HepG2 (cell line): ENCODE results near the gene PBX4. TPM values are rescaled to one million over a fixed set of nuclear protein-coding genes. Genes with fewer than 3 reads are reported as not detected.

ENCODE experiments used
- ATAC-seq: fragments of 200-7000 bp; cut with Tn5 transposase; 3 replicates; pipeline ENCODE4 v1.9.1; 2020; ENCODE audit warnings: mild to moderate bottlenecking, moderate library complexity
- BruUV-seq: library from RNA; stranded (reverse); fragments of 400-500 nt; replicated peaks from 2 replicates; lab custom pipeline; 2021; lab: Mats Ljungman, UMichigan
- CTCF ChIA-PET: fragments of 300-600 bp; formaldehyde crosslinking; extraction: SDS; loops from one replicate; lab custom pipeline; 2021; ENCODE audit warnings: low total read pairs, inconsistent platforms, low intra/inter-chr PET ratio; lab: Yijun Ruan, JAX
- POLR2A ChIA-PET: fragments of 350-600 bp; sonication (Branson Sonifier 250); formaldehyde crosslinking; loops from one replicate; lab custom pipeline; 2020; ENCODE audit warnings: antibody characterized with exemption, inconsistent platforms; lab: Yijun Ruan, JAX
- DNase-seq: peaks from one replicate; pipeline ENCODE4 v3.0.0-alpha.2; 2015; ENCODE audit warnings: low spot score
- FAIRE-seq: peaks from 3 replicates; lab custom pipeline; 2011; peaks lifted over from hg19 to GRCh38; lab: Jason Lieb, UNC
- H2AFZ ChIP-seq: one replicate; pipeline ENCODE4 v1.6.1; 2011; ENCODE audit warnings: low read length, inconsistent platforms
- H3K27ac ChIP-seq: fragments of 300-600 bp; 3 replicates; pipeline ENCODE4 v1.8.0; 2011; ENCODE audit warnings: mixed run types, mild to moderate bottlenecking, mixed read lengths, low read length, inconsistent platforms; ENCODE audit not compliant: insufficient read depth; ENCODE audit errors: extremely low read length
- H3K27me3 ChIP-seq, 2 experiments: fragments of 200-600 bp in 1 of 2; 2 replicates in 1 of 2; 3 replicates in 1 of 2; pipeline versions ENCODE4 v1.6.0 to v1.8.0; 2011; ENCODE audit warnings: low read length in 2 of 2, mild to moderate bottlenecking in 2 of 2, moderate library complexity in 2 of 2, inconsistent platforms in 1 of 2; ENCODE audit not compliant: insufficient read depth in 2 of 2, control insufficient read depth in 1 of 2
- H3K36me3 ChIP-seq, 2 experiments: fragments of 200-600 bp in 1 of 2; replicated peaks in 1 of 2; 2 replicates in 1 of 2; 3 replicates in 1 of 2; pipeline versions ENCODE4 v1.5.1 to v1.8.0; 2011; ENCODE audit warnings: low read length in 2 of 2, inconsistent platforms in 1 of 2; ENCODE audit not compliant: insufficient read depth in 2 of 2, control insufficient read depth in 1 of 2
- H3K4me1 ChIP-seq: 2 replicates; pipeline ENCODE4 v1.5.1; 2012; ENCODE audit warnings: low read length, inconsistent platforms; ENCODE audit not compliant: insufficient read depth
- H3K4me2 ChIP-seq: 2 replicates; pipeline ENCODE4 v1.6.0; 2011; ENCODE audit warnings: low read depth, low read length, inconsistent platforms
- H3K4me3 ChIP-seq, 3 experiments: fragments of 200-600 bp in 1 of 3; sonication (generic), shearing (Covaris generic) in 1 of 3; replicated peaks in 1 of 3; 2 replicates each; pipeline ENCODE4 v1.5.1; 2011 to 2016; ENCODE audit warnings: low read length in 3 of 3, inconsistent platforms in 2 of 3, low read depth in 2 of 3, mild to moderate bottlenecking in 2 of 3, control low read depth in 1 of 3, mixed read lengths in 1 of 3; ENCODE audit not compliant: insufficient read depth in 1 of 3
- H3K79me2 ChIP-seq: one replicate; pipeline ENCODE4 v1.6.1; 2011; ENCODE audit warnings: low read length, inconsistent platforms; ENCODE audit not compliant: insufficient read depth
- H3K9ac ChIP-seq: 2 replicates; pipeline ENCODE4 v1.6.0; 2011; ENCODE audit warnings: mild to moderate bottlenecking, low read depth, low read length, inconsistent platforms; ENCODE audit not compliant: insufficient read depth
- H3K9me3 ChIP-seq: 2 replicates; pipeline ENCODE4 v1.5.1; 2012; ENCODE audit warnings: mild to moderate bottlenecking, low read length
- H4K20me1 ChIP-seq: 2 replicates; pipeline ENCODE4 v1.6.0; 2011; ENCODE audit warnings: inconsistent platforms, mild to moderate bottlenecking, low read length, moderate library complexity; ENCODE audit not compliant: insufficient read depth
- AGO2 ChIP-seq: fragments of 200-400 bp; formaldehyde crosslinking; optimal IDR thresholded peaks from 2 replicates; pipeline ENCODE3; 2017; ENCODE audit warnings: mild to moderate bottlenecking, low read depth, low read length, moderate library complexity
- E2F2 ChIP-seq: sonication (generic); formaldehyde crosslinking; IDR thresholded peaks from 2 replicates; pipeline ENCODE4 v1.4.0; 2020; ENCODE audit warnings: missing genetic modification reagents, borderline replicate concordance
- RBFOX2 ChIP-seq: fragments of 200-400 bp; formaldehyde crosslinking; IDR thresholded peaks from 2 replicates; pipeline ENCODE4 v1.6.1; 2017; ENCODE audit warnings: low read depth, mild to moderate bottlenecking, low read length
- RBM22 ChIP-seq: fragments of 200-400 bp; formaldehyde crosslinking; optimal IDR thresholded peaks from 2 replicates; pipeline ENCODE3; 2017; ENCODE audit warnings: mild to moderate bottlenecking, low read length, moderate library complexity
- ZNF362 ChIP-seq: sonication (generic); formaldehyde crosslinking; IDR thresholded peaks from 2 replicates; pipeline ENCODE4 v1.4.0; 2020; ENCODE audit warnings: missing genetic modification reagents, mild to moderate bottlenecking, borderline replicate concordance
- ZNF816 ChIP-seq: sonication (generic); formaldehyde crosslinking; IDR thresholded peaks from 2 replicates; pipeline ENCODE4 v1.8.0; 2022; ENCODE audit warnings: missing genetic modification reagents, mild to moderate bottlenecking, borderline replicate concordance
- WGBS: methylation state at CpG from one replicate; pipeline ENCODE4 v1.1.6; 2017; ENCODE audit warnings: low lambda C conversion rate; 5-methylcytosine and 5-hydroxymethylcytosine counted together
- in situ Hi-C: cut with HindIII; loops from 2 replicates; pipeline ENCODE4 v1.10.0; 2017; ENCODE audit warnings: low pct_unique_long_range_greater_than_20kb; ENCODE audit not compliant: extremely low pct_ligation_motif_present
- intact Hi-C: fragments of 100-400 bp; cut with micrococcal nuclease; formaldehyde crosslinking; loops from one replicate; pipeline ENCODE4 v1.10.0; 2022; ENCODE audit not compliant: unreplicated experiment
- polyA plus RNA-seq, 8 experiments: library from polyadenylated mRNA; depleted of rRNA in 3 of 8; stranded (reverse) in 7 of 8; unstranded in 1 of 8; fragments of >200 nt; fragmentation: Illumina TruSeq in 4 of 8; extraction: Trizol in 4 of 8; gene quantifications; 2 replicates each; pipeline versions ENCODE4 v1.2.1 to v1.2.3, GENCODE V29; 2011 to 2016; ENCODE audit warnings: low read depth in 4 of 8, missing spikeins in 1 of 8, mixed read lengths in 1 of 8; ENCODE audit not compliant: insufficient read depth in 1 of 8
- total RNA-seq, 5 experiments: library from RNA; depleted of rRNA; stranded (reverse); fragments of >200 nt; fragmentation: Illumina TruSeq; extraction: Trizol; gene quantifications; 2 replicates each; pipeline ENCODE4 v1.2.3, GENCODE V29; 2016; ENCODE audit warnings: low read depth in 1 of 5

PBX4 gene
- total and polyA plus RNA-seq, 2 of the 13 experiments (the other 11 are each of a cell fraction or from before 2014, with no cell fraction given): not detected

- no TSS peak for BruUV-seq
- no peak overlapping the region for H3K4me2 ChIP-seq
- no peak overlapping the region for H3K9ac ChIP-seq
- TF ChIP-seq ZNF816 (CRISPR knock-in tag) (no peak), AGO2 (peak; percentile 47), RBFOX2 (0 out of 2 replicates have a peak, but pooled peaks have one; percentile 6), E2F2 (no peak), RBM22 (peak; percentile 15), ZNF362 (CRISPR knock-in tag) (no peak)
- no peaks in the 10 kb centered on the region for H3K9me3 ChIP-seq
- ChIA-PET POLR2A (no interaction called here), CTCF (no interaction called here)
- no peaks in the 10 kb centered on the region for H4K20me1 ChIP-seq
- in situ Hi-C loops: no loop called here
- H3K4me1 ChIP-seq: no peaks in the 10 kb centered on the region
- WGBS: 98% methylated on average over 19 of the region's 24 CpGs
- peaks cover 63 to 92% of the 10 kb centered on the region in 2 experiments for H3K36me3 ChIP-seq
- H3K79me2 ChIP-seq: no peaks in the 10 kb centered on the region
- H2AFZ ChIP-seq: no peak overlapping the region
- H3K27me3 ChIP-seq: no peaks in the 10 kb centered on the region
- no peak for FAIRE-seq
- no peak overlapping the region for H3K27ac ChIP-seq
- H3K4me3 ChIP-seq: no peak overlapping the region
- intact Hi-C loops: no loop called here
- no peak for ATAC-seq
- no peak for DNase-seq
Measured at GRCh38 chr19:19652482-19653295, 34.2 kb upstream of the PBX4 start.
